HG02884 (cell line): ENCODE data around the gene CALR3.
"Not testable (repeated sequence)": the region's sequence is repeated elsewhere in the genome, so short reads cannot be mapped to it uniquely, and the experiment has no call there.

Source experiments
- ATAC-seq: cut with Tn5 transposase; IDR thresholded peaks from one replicate; pipeline ENCODE4 v1.9.1; 2021; ENCODE audit warnings: mild to moderate bottlenecking, moderate library complexity; ENCODE audit not compliant: unreplicated experiment

Gene CALR3

GRCh38 chr19:16459680-16460079 is 36.3 kb downstream of the CALR3 start:
- ATAC-seq, result no peak

DNA sequence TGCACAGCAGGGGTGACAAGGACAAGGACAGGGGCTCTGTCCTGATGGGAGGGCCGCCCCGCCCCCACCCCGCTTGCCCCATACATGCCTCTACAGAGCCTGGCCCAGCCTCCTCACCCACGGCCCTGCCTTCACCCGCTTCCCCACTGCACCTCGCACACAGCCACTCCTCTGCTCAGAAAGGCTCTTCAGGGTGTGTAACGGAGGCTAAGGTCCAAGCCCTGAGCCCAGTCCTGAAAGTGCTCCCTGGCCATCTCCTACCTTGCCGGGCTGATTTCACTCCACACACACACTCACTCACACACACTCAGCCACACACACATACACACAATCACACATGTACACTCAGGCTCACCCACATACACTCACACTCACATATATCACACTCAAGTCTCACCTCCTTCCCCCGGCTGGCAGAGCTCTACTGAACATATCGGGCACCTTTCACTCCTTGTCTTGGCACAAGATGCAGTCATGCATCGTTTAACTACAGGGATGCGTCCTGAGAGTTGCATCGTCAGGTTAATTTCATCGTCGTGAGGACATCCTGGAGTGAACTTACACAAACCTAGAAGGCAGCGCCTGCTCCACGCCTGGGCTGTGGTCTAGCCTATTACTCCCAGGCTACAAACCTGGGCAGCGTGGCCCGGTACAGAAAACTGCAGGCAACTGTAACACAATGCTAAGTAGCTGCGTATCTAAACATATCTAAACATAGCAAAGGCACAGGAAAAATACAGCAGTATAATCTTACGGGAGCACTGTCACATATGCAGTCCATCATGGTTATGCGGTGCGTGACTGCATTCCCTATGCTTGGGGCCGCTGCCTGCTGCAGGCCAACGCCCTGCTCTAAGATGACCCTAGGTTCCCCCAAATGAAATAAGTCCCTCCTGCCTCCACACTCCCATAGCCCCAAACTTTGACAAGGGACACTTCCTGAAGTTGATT is 37.3 kb downstream of the CALR3 start:
- ATAC-seq, result no peak

DNA sequence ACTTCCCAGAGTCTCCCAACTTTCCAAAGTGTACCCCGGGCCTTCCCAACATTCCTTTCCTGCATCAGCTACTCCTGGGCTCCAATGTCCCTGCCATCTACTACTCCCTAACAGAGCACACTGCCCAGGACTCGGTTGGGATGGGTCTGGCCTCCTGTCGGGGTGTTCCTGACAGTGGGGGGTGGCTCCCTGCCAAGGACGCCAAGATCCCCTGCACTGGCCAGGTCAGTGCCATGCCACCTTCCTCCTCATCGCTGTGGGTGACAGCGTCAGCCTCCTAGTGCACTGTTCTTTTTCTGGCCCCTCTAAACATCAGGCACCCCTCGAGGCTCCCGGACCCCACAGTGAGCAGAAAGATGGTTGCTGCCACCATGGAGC is 38.0 kb downstream of the CALR3 start:
- ATAC-seq, result no peak

- no peak for ATAC-seq
Observed at GRCh38 chr19:16457195-16457953, 38.6 kb downstream of the CALR3 start.

- ATAC-seq, result no peak
Observed at GRCh38 chr19:16456652-16457194, 39.2 kb downstream of the CALR3 start.

DNA sequence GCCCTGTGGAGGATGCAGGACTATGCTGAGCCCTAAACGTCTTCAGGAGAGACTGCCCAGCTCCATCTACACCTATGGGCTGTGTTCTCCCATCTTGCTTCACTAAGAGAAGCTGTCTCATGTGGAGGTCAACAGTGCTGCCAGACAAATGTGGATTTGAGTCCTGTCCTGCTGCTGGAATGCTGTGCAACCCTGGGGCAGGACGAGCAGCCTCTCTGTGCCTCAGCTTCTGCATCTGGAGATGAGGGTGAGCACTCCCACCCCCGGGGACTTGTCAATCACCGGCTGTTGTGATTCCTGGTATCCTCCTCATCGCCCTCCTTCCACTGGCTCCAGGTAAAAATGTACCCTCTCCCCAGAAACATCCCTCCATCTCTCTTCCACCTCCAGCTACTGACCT is 40.5 kb downstream of the CALR3 start:
- no peak for ATAC-seq

- no peak for ATAC-seq
Observed at GRCh38 chr19:16454351-16454918, 41.5 kb downstream of the CALR3 start.

- ATAC-seq, result no peak
Observed at GRCh38 chr19:16452325-16452724, 43.6 kb downstream of the CALR3 start.

DNA sequence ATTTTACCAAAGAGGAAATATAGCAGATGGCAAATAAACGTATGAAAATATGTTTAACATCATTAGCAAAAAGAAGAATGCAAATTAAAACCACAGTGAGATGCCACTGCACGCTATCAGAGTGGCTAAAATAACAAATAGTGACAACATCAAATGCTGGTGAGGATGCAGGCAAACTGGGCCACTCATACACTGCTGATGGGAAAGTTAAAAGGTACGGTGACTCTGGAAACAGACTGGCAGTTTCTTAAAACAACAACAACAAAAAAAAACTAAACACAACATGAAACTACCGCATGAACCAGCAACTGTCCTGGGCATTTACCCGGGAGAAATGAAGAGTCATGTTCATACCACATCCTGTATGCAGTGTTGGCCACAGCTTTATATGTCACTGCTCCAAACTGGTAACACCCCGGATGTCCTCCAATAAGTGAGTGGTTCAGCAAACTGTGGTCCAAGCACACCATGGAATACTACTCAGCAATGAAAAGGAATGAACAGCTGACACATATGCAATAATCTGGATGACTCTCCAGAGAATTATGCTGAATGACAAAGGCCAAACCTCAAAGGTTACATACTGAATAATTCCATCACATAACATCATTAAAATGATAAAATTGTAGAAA is 46.5 kb downstream of the CALR3 start:
- peak; percentile 43 for ATAC-seq

- not testable (repeated sequence) for ATAC-seq
Observed at GRCh38 chr19:16448872-16449271, 47.1 kb downstream of the CALR3 start.

GRCh38 chr19:16446724-16447368 is 49.1 kb downstream of the CALR3 start:
- no peak for ATAC-seq

DNA sequence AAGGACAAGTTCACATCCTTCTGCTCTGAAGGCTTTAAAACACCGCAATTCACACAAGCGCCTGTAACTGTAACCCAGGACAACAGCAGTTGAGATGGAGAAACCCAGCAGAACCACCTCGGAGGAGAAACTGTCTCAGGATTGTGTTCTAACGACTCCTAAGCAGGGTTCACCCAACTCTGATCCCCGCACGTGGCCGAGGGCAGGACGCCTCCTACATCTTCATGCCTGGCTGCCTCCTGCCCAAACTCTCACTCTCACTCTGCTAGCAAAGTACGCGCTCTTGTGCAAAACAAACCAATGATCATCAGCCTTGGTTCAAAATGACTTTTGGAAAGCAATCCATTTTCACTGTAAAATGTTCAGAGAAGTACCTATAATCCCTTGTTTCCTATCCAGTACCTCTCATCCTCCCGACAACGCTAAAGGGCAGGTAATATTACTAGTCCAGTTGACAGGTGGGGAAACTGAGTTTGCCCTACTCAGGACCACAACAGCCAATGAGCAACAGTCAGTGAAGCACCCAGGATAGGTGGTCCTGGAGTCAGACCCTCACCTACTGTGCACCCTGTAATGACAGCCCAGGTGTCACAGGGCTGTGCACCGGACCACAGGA is 49.8 kb downstream of the CALR3 start:
- ATAC-seq, result no peak

DNA sequence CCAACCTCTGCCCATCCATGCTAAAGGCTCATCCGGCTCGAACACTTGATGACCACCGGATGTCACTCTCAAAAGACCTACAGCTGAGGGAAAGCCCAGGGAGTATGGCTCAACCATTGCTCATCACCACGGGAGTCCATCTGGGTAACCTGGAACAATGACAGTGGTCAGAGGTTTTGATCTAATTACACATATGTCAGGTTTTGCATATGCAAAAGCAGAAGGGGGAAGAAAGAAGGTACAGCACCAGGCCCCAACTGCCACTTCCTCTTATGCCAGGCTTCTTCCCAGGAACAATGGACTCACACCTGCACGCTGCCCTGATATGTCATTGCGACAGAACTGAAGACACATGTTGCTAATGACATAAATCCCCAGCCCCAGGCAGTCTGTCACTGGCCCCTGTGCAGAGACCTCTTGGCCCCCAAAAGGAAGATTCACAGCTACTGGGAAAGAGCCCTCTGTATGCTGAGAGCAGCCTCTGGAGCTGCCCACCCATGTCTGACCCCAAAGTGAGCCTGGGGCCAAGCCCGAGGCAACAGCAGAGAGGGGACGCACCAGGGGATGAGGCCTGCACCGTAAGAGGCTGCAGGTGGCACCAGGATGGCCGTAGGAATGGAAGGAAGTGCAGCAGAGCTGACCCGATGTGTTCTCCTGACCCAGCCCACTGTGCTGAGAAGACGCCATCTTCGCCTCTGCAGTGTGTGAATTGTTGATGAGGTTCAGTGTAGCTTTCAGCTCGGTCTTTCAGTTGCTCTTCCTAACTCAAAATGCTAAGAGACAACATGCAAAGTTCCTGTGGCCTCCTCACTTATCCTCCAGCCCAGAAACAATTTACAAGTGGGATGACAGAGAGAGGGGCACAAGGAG is 50.5 kb downstream of the CALR3 start:
- ATAC-seq, result no peak

- ATAC-seq, result no peak
Observed at GRCh38 chr19:16444269-16444600, 51.7 kb downstream of the CALR3 start.

- no peak for ATAC-seq
Observed at GRCh38 chr19:16442386-16443276, 53.3 kb downstream of the CALR3 start.

DNA sequence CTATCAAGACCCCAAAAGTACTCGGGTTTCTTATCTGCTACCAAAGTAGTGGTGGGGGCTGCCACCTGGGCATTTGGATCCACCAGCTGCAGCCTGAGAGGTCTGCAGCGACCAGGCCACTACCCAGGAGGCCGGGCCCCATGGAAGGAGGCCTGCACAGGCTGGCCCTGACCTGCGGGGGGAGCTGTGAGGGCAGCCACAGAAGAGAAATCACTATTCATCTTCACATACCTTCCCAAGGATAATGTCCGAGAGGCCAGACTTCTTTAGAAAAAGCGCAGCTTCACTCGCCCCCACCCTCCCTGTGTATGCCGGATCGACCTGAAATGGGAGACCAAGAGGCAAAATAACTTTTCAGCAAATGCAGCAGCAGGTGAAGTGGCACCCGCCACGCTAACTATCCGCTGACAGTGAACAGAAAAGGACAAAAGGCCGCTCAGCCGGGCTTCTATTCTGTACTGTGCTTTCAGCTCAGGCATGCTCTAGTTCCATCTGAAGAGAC is 54.3 kb downstream of the CALR3 start:
- ATAC-seq, result no peak

DNA sequence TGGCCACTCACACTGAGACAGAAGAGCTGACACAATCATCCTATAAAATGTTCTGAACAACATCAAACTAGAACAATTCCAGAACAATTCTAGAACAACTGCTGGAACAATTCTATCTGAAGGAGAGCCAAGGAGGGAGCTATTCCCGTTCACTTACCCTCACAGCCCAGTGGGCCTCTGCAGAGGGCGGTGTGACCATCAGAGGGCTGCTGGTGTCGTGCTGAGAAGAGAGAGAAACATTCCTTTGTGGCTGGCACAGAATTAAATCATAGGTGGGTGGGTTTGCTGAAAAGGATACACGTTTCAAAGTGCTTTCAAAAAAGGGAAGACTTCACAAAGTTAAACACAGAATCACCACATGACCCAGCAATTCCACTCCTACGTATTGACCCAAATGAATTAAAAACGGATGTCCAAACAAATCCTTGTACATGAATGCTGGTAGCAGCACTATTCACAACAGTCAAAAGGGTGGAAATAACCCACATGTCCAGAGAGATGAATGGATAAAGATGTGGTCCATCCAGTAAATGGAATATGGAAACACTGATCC is 59.1 kb downstream of the CALR3 start:
- no peak for ATAC-seq
